Astrocyte of the spinal cord (primary cell): Measurements from ENCODE around the gene S100A13.

Source experiments
- DNase-seq: peaks from one replicate; pipeline ENCODE4 v3.0.0; 2011; ENCODE audit warnings: low read depth, low spot score
- H3K4me3 ChIP-seq: 2 replicates; pipeline ENCODE4 v1.5.1; 2011; ENCODE audit warnings: low read depth, mild to moderate bottlenecking, low read length, moderate library complexity
- in situ Hi-C: cut with HindIII; loops from 2 replicates; pipeline ENCODE4 v1.10.0; 2017; ENCODE audit warnings: low sequenced_read_pairs
- TF ChIP-seq, protein P1 (sequence below): IDR thresholded peaks from 2 replicates; pipeline ENCODE4 v1.5.1; 2012; ENCODE audit warnings: low read depth, mild to moderate bottlenecking, low read length, inconsistent platforms

S100A13 gene

DNA sequence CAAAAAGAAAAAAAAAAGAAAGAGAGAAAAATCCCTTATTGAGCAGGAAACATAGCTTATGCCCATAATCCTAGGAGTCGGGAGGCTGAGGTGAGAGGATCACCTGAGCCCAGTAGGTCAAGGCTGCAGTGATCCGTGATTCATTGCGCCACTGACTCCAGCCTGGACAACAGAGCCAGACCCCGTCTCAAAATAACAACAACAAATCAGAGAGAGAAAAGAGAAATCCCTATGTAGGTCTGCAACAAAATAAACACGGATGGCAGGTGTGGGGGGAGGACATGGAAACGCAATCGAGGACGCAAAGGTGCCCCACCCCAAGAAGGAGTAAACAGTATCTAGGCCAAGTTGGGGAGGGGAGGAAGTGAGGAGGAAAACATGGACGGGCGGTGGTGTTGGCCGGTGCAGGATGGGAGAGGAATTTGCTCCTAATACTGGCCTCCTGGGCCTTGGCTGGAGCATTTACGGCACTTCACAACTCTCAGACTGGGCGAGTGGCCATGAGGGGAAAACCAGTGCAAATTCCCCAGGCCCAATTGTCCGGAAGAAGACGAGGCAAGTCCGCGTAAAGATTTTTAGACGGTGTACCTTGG is 6.0 kb upstream of the S100A13 start:
- TF ChIP-seq, protein P1, sequence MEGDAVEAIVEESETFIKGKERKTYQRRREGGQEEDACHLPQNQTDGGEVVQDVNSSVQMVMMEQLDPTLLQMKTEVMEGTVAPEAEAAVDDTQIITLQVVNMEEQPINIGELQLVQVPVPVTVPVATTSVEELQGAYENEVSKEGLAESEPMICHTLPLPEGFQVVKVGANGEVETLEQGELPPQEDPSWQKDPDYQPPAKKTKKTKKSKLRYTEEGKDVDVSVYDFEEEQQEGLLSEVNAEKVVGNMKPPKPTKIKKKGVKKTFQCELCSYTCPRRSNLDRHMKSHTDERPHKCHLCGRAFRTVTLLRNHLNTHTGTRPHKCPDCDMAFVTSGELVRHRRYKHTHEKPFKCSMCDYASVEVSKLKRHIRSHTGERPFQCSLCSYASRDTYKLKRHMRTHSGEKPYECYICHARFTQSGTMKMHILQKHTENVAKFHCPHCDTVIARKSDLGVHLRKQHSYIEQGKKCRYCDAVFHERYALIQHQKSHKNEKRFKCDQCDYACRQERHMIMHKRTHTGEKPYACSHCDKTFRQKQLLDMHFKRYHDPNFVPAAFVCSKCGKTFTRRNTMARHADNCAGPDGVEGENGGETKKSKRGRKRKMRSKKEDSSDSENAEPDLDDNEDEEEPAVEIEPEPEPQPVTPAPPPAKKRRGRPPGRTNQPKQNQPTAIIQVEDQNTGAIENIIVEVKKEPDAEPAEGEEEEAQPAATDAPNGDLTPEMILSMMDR, result no peak
- peak overlapping the region; percentile 98 for H3K4me3 ChIP-seq
- in situ Hi-C loops, result no loop called here
- no peak for DNase-seq

DNA sequence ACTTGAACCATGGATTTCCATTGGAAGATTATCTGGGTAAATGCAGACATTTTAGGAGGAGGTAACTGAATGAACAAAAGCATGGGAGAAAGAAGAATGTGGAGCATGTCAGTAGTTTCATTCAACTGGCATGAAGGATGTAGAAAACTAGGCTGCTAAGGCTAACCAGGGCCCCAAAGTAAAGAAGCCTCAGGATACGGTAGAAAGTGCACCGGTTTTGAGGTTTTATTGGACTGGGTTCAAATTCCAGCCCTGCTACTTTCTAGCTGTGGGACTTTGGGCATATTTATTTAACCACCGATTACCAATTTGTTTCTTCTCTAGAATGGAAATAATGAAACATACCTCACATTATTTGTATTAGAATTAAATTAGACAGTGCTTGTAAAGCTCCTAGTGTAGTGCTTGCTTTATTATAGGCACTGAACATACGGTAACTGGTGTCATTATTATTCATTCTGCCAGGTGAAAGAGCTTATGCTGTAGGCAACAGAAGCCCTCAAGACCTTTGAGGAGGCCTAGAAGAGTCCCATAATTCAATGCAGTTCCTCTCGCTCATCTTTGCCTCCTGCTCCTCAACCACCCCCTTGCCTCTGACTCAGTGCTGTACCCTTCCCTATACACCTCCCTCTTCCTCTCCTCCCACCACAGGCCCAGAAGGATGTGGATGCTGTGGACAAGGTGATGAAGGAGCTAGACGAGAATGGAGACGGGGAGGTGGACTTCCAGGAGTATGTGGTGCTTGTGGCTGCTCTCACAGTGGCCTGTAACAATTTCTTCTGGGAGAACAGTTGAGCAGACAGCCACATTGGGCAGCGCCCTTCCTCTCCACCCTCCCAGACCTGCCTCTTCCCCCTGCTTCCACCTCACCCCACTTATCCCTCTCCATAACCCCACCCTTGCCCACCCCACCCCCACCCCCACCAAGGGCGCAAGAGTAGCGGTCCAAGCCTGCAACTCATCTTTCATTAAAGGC is 4.0 kb upstream of the S100A13 start:
- in situ Hi-C loops, result no loop called here
- TF ChIP-seq, protein P1, result no peak
- H3K4me3 ChIP-seq, result no peak overlapping the region
- no peak for DNase-seq

DNA sequence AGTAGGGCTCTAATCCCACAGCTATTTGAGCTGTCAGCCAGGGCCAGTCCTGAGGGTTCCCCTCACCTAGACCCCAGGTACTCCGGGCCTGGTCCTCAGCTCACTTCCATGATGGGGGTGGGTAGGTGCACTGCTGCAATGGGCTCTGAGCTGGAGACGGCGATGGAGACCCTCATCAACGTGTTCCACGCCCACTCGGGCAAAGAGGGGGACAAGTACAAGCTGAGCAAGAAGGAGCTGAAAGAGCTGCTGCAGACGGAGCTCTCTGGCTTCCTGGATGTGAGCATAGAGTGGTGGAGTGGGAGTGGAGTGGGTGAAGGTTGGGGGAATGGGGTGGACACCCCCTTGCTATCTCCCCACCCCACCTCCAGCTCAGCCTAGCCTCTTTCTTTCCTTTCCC is 3.1 kb upstream of the S100A13 start:
- TF ChIP-seq, protein P1, result no peak
- no peak overlapping the region for H3K4me3 ChIP-seq
- in situ Hi-C loops, result no loop called here
- DNase-seq, result no peak

DNA sequence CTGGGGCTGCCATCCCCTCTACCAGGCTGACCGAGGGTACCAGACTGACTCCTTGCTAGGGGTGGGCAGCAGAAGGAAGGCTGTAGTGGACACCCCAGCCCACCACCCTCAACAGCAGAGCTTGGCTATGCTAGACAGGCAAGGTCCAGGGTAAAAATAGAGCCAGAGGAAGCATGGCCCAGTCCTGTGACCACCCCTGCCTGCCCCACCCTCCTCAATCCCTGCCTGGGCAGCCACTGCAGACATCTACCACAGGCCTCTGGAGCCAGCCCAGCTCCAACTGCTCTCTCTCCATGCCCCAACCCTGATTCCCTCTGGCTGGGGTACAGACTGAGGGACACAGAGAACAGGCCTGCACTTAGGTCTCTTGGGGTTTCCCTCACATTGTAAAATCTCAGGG is 2.7 kb upstream of the S100A13 start:
- in situ Hi-C loops, result no loop called here
- no peak overlapping the region for H3K4me3 ChIP-seq
- no peak for DNase-seq
- TF ChIP-seq, protein P1, result no peak

DNA sequence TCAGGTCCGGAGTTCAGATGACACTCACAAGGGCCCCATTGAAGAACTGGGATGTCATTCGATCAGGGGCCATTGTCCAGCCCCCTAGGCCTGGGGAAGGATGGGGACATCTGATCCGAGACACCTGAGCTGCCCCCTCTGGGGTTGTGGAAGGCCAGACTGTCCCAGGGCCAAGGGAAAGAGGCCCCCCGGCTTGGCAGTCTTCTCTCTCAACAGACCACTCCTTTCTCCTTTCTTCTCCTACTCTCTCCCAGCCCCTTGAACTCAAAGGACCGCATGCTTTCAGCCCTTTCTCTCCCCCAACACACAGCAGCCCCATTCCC is 2.0 kb upstream of the S100A13 start:
- no peak overlapping the region for H3K4me3 ChIP-seq
- TF ChIP-seq, protein P1, result no peak
- in situ Hi-C loops, result no loop called here
- no peak for DNase-seq

DNA sequence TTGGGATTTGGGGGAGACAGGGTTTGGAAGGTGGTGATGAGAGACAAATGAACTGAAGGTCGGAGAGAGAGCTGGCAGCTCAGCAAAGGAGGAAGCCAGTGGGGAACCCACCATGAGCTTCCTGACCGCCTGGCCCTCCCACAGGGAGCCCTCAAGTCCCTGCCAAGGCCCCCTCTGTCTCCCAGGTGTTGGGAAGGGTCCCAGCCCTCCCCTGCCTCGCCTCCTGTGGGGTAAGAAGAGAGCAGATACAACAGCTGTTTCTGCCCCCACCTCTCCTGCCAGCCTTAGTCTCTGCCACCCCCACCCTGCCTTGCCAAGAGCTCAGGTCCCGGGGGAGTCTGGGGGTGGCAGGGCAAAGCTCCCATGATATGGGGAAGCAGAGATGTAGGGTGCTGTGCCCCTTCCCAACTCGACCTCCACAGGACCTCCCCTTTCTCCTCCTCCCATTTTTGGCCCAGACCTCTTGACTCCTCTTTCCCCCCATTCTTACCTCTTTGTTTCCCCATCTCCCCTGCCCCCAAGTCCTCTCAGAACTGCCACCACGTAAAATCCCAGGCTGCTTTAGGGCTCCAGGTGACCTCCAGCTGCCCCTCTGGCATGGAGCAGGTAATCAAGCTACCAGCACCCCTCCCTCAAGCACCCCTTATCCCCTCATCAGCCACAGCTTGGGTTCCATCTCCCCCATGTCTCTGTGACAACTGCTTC is 1.5 kb upstream of the S100A13 start:
- no peak for DNase-seq
- H3K4me3 ChIP-seq, result no peak overlapping the region
- in situ Hi-C loops, result no loop called here
- TF ChIP-seq, protein P1, result no peak
